GM19351 (cell line): Measurements from ENCODE around the gene RCAN2.

ENCODE experiments used
- ATAC-seq: cut with Tn5 transposase; IDR thresholded peaks from one replicate; pipeline ENCODE4 v1.9.1; 2021; ENCODE audit warnings: mild to moderate bottlenecking, moderate library complexity; ENCODE audit not compliant: unreplicated experiment

Gene RCAN2

DNA sequence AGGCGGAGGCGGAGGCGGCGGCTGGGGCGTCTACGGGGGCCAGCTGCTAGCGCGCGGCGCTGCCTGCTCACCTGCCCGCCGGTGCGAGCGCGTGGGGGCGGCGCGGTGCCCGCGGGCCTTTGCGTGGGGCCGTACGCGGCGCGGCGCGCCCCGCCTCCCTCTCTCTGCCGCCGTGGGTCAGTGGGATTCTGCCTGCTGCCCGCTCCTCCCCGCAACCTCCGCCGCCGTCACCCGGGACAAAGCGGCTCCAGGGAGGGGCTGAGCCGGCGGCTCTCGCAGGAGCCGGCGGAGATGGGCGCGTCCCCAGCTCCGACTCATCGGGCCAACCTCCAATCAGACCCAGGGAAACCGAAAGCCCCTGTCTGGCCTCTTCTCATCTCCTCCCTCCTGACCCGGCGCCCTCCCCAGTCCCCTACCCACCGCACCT is at the start of gene RCAN2:
RCAN2 (minus strand) TSS at position 249 of the 427 bp plus-strand sequence.
- ATAC-seq: peak; percentile 70

- ATAC-seq: no peak
Observed at GRCh38 chr6:46539866-46540265, 48.6 kb upstream of the RCAN2 start.

DNA sequence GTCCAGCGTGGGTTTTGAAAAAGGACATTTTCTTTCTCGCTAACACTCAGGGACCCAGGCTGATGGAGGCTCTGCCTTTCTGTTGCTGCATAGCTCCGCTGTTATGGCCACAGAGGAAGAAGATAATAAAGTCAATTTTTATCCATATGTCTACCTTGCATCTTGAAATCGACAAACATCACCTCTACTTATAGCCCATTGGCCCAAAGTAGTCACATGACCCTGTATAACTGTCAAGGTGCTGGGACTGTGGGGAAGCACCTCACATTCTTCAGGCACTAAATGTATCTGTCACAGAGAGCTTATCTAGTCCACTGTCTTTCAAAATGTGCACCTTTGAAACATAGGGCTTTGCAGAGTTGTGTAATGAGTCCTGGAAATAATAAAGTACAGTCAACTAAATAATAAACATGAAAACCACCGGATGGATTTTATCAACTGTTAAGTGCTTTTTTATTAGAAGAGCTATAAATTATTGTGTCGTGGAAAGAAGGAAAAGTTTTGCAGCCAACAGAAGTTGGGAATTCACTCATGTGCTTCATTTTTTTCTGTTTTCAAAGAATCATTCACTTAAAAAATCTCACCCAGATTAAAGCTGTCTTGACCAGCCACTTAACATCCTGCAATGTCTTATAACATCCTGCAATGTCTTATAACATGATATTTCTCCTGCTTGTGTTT is 47.7 kb upstream of the RCAN2 start:
- no peak for ATAC-seq

DNA sequence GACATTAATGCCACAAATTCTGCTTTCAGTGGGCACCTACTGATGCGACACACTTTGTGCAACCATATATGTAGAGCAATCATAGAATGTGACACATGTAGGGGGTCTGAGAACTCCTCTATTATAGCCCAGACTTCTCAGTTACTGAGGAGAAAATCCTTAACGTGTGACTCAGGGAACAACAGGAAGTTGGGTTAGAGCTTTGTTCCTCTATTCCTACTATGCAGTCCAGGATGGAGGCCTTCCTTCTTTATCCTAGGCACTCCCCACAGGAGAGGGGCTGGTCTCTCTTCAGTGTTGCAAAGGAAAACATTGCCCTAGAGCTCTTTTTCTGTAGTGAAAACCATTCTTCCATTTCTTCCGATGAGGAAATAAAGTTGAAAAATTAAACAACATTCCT is 39.6 kb upstream of the RCAN2 start:
- no peak for ATAC-seq

- ATAC-seq: no peak
Observed at GRCh38 chr6:46528961-46529750, 37.9 kb upstream of the RCAN2 start.

GRCh38 chr6:46526607-46527006 is 35.4 kb upstream of the RCAN2 start:
- ATAC-seq: no peak

DNA sequence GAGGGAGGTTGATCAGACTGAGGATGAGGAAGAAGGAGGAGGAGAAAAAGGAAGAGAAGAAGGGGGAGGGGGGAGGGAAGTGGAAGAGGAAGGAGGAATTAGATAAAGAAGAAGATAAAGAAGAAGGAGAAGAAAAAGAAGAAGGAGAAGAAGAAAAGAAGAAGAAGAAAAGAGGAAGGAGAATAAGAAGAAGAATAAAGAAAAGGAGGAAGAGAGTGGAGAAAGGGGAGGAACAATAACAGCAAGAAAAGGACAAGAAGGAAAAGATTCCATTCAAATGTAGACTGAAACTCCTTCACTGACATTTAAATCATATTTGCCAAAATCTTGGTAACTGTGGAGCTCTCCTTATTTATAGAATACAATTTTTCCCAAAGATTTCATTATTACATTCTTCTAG is 34.3 kb upstream of the RCAN2 start:
- no peak for ATAC-seq

GRCh38 chr6:46521464-46521971 is 30.3 kb upstream of the RCAN2 start:
- no peak for ATAC-seq

DNA sequence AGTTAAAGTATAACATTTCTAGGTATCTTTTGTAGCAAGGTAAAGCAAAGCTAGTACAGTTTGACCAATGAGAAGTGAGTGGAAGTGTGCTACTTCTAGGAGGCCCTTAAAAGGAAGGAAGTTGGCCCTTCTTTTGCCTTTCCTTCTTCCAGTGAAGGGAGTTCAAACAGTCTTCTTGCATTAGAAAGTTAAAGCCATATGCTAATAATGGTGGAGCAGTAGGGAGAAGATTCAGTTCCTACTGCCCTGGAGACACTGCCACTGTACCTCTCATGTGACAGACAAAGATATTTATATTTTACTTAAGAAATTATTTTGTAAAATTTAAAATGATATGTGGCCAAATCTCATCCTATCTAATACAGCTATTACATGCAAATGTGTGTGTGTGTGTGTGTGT is 26.0 kb upstream of the RCAN2 start:
- ATAC-seq: no peak

- no peak for ATAC-seq
Observed at GRCh38 chr6:46513533-46513932, 22.3 kb upstream of the RCAN2 start.

- no peak for ATAC-seq
Observed at GRCh38 chr6:46511320-46511719, 20.1 kb upstream of the RCAN2 start.

- no peak for ATAC-seq
Observed at GRCh38 chr6:46510651-46511050, 19.4 kb upstream of the RCAN2 start.

DNA sequence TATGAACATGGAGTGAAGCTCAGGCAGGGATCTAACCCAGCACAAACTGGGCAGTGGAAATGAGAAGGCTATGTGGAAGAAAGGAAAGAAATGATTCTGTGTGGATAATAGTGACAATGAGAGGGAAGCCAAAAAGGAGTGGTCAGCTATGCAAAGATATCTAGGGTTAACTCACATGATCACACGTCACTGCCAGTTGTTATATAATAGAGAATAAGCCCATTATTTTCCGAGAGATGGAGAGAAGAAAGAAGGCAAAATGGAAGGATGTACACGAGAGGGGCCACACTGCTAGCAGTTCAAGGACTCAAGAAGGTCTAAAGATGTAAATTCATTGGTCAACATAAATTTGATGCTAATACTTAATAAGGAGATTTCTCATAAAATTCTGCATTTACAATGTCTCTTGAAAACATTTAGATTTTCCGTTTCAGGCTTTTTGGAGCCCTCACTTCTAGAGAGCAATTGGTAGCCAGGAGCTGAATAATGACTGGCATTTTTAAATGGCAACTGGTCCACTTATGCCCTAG is 18.8 kb upstream of the RCAN2 start:
- no peak for ATAC-seq

GRCh38 chr6:46509063-46509462 is 17.8 kb upstream of the RCAN2 start:
- ATAC-seq: no peak

DNA sequence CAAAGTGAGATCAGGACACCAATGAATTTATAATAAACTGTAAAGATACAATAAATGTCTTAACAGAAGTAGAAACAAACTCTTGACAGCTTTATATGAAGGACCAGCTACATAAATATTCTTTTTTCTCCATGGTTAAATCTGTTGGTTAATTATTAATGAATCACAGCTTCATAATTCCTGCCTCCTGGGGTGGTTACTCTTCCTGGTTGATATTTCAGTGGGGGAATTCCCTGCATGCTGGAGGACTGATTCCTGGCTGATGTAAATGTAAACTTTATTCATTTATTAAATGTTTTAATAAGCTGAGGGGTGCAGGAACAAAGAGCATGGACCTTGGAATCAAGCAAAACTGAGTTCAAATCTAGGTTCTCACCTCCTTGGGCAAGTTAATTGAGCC is 16.2 kb upstream of the RCAN2 start:
- ATAC-seq: no peak

- ATAC-seq: no peak
Observed at GRCh38 chr6:46505693-46506512, 14.7 kb upstream of the RCAN2 start.

DNA sequence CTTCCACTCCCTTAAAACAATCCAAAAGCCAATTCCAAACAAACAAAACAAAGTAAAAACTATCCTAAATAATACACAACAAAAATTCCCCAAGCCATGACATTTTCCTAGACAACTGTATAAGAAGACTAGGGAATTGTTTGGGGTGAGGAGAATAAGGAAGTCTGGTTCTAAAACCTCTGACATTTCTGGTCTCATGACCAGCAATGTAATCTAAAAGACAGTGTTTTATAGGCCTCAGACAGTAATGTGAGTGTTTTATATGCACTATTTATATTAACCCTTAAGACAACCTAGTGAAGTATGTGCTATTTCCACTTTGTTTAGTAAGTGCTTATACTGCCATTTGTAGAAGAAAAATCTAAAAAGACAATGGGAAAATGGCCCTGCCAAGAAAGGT is 13.0 kb upstream of the RCAN2 start:
- ATAC-seq: no peak

- no peak for ATAC-seq
Observed at GRCh38 chr6:46502486-46503119, 11.4 kb upstream of the RCAN2 start.

- no peak for ATAC-seq
Observed at GRCh38 chr6:46501136-46502089, 10.2 kb upstream of the RCAN2 start.

DNA sequence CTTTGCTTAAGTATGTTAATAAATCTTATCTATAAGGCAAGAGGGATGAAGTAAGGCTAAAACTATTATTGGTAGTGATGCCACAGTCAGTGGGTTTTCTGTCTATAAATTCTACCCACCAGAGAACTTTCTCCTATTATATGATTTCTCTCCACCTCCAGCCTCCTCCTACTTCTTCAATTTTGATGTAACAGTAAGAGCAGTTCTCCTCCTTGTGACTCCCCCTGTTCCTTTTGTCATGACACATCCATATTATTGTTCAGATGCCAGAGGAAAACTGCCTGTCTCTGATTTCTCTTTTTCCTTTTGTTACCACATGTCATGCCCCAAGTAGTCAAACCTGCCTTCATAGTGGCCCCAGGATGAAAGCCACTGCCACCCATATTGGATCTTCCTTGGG is 9.1 kb upstream of the RCAN2 start:
- no peak for ATAC-seq
